ENCODE data around the gene NT5C2. TPM values are rescaled to one million over a fixed set of nuclear protein-coding genes. Genes with fewer than 3 reads are reported as not detected.

Gene NT5C2
- total RNA-seq, 1 experiment from 2014 or later: 76.1 TPM

- TF ChIP-seq HMGA2 (CRISPR knock-in tag; IDR thresholded peaks at IDR 0.05): no peak
Observed at GRCh38 chr10:103096130-103096529, 96.9 kb downstream of the NT5C2 start (continued).

GRCh38 chr10:103095005-103095404 lies 98.1 kb downstream of the NT5C2 start:
- Mint-ChIP-seq H3K36me3 (peaks cover 71% of the 10 kb centered on the region), H3K4me1 (no peaks in the 10 kb centered on the region), H3K27me3 (ENCODE audit: low read depth) (no peaks in the 10 kb centered on the region), H3K4me3 (no peak overlapping the region), H3K27ac (no peak overlapping the region), H3K9me3 (no peaks in the 10 kb centered on the region)
- ATAC-seq: no peak
- CTCF ChIA-PET: interaction anchor here (0.6 to 2.2 kb wide), 2 partner anchors 150 to 398 kb away, joined by 5 to 8 read pairs; partner anchors contain the start of gene NEURL1
- DNase-seq (ENCODE audit: low spot score): no peak
- POLR2A ChIA-PET: no interaction called here
- TF ChIP-seq NR2C2 (CRISPR knock-in tag; IDR thresholded peaks at IDR 0.05) (no peak), E2F1 (CRISPR knock-in tag; IDR thresholded peaks at IDR 0.05) (no peak), KAT7 (CRISPR knock-in tag; IDR thresholded peaks at IDR 0.05; ENCODE audit: borderline replicate concordance) (no peak)

- CTCF ChIA-PET: interaction anchor here (1.1 kb wide), 1 partner anchor 154 kb away, joined by 5 read pairs; no protein-coding TSS in a partner anchor
Observed at GRCh38 chr10:103090911-103091310, 102.2 kb downstream of the NT5C2 start.

GRCh38 chr10:103089493-103089892 lies 103.6 kb downstream of the NT5C2 start:
- no peaks in the 10 kb centered on the region for H3K27me3 Mint-ChIP-seq (ENCODE audit: low read depth)
- POLR2A ChIA-PET: no interaction called here
- H3K27ac Mint-ChIP-seq: peak overlapping the region; percentile 62

More at GRCh38 chr10:103090911-103091310, 102.2 kb downstream of the NT5C2 start:
- TF ChIP-seq ERG (CRISPR knock-in tag; IDR thresholded peaks at IDR 0.05): no peak
- no peak for TF ChIP-seq ZSCAN18 (CRISPR knock-in tag; IDR thresholded peaks at IDR 0.05)
- no peak for TF ChIP-seq NR1H2 (CRISPR knock-in tag; IDR thresholded peaks at IDR 0.05)
- TF ChIP-seq NFYB (CRISPR knock-in tag; conservative IDR thresholded peaks at IDR 0.05; ENCODE audit: low read depth): no peak
- TF ChIP-seq ZNF317 (CRISPR knock-in tag; IDR thresholded peaks at IDR 0.05; ENCODE audit: borderline replicate concordance, low read depth): no peak
- no peak for TF ChIP-seq MYBL2 (CRISPR knock-in tag; IDR thresholded peaks at IDR 0.05)
- no peak for TF ChIP-seq USF2 (CRISPR knock-in tag; IDR thresholded peaks at IDR 0.05)
- no peak for TF ChIP-seq ZNF219 (CRISPR knock-in tag; IDR thresholded peaks at IDR 0.05; ENCODE audit: borderline replicate concordance)
- no peak for TF ChIP-seq MXD4 (CRISPR knock-in tag; IDR thresholded peaks at IDR 0.05; ENCODE audit: borderline replicate concordance)
- TF ChIP-seq MAX (CRISPR knock-in tag; IDR thresholded peaks at IDR 0.05): no peak
- TF ChIP-seq SMAD4 (CRISPR knock-in tag; IDR thresholded peaks at IDR 0.05): no peak
- no peak for TF ChIP-seq ZNF232 (CRISPR knock-in tag; IDR thresholded peaks at IDR 0.05)
- no peak for TF ChIP-seq SMAD3 (CRISPR knock-in tag; IDR thresholded peaks at IDR 0.05; ENCODE audit: borderline replicate concordance)
- H3K4me1 Mint-ChIP-seq: no peaks in the 10 kb centered on the region
- DNase-seq (ENCODE audit: low spot score): no peak
- no peak overlapping the region for H3K4me3 Mint-ChIP-seq
- H3K27ac Mint-ChIP-seq: no peak overlapping the region
- no peaks in the 10 kb centered on the region for H3K27me3 Mint-ChIP-seq (ENCODE audit: low read depth)
- POLR2A ChIA-PET: no interaction called here
- ATAC-seq: no peak
- no peaks in the 10 kb centered on the region for H3K9me3 Mint-ChIP-seq
- peaks cover 77% of the 10 kb centered on the region for H3K36me3 Mint-ChIP-seq

More at GRCh38 chr10:103089493-103089892, 103.6 kb downstream of the NT5C2 start:
- Mint-ChIP-seq H3K4me1 (no peaks in the 10 kb centered on the region), H3K4me3 (no peak overlapping the region), H3K9me3 (no peaks in the 10 kb centered on the region), H3K36me3 (peaks cover 72% of the 10 kb centered on the region)
- CTCF ChIA-PET: interaction anchor here (1.1 kb wide), 1 partner anchor 155 kb away, joined by 4 read pairs; no protein-coding TSS in a partner anchor
- no peak for DNase-seq (ENCODE audit: low spot score)
- no peak for TF ChIP-seq ATF1 (CRISPR knock-in tag; IDR thresholded peaks at IDR 0.05)
- no peak for ATAC-seq
